ENCODE results near the gene CORT.

DNA sequence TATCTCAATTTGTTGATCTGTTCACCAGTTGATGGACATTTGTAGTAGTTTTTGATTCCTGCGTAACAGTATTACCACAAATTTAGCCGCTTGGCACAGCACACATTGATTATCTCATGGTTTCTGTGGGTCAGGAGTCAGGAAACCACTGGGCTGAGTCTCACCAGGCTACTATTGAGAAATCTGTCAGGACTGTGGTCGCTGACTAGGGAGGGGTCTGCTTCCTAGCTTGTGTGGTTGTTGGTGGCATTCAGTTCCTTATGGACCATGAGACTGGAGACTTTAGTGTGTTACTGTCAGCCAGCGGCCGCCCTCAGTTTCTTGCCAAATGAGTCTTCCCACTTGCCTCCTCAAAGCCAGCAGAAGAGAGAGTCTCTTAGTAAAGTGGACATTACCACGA lies 34.7 kb downstream of the CORT start:
- TF ChIP-seq, protein P1, sequence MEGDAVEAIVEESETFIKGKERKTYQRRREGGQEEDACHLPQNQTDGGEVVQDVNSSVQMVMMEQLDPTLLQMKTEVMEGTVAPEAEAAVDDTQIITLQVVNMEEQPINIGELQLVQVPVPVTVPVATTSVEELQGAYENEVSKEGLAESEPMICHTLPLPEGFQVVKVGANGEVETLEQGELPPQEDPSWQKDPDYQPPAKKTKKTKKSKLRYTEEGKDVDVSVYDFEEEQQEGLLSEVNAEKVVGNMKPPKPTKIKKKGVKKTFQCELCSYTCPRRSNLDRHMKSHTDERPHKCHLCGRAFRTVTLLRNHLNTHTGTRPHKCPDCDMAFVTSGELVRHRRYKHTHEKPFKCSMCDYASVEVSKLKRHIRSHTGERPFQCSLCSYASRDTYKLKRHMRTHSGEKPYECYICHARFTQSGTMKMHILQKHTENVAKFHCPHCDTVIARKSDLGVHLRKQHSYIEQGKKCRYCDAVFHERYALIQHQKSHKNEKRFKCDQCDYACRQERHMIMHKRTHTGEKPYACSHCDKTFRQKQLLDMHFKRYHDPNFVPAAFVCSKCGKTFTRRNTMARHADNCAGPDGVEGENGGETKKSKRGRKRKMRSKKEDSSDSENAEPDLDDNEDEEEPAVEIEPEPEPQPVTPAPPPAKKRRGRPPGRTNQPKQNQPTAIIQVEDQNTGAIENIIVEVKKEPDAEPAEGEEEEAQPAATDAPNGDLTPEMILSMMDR (IDR thresholded peaks at IDR 0.05): no peak
- no peak for TF ChIP-seq EZH2 (IDR thresholded peaks at IDR 0.05; ENCODE audit: borderline replicate concordance, insufficient read depth, low read depth, low read length, poor library complexity, severe bottlenecking)

Measured in B cell (primary cell).